ENCODE data around the gene NFIB. TPM values are rescaled to one million over a fixed set of nuclear protein-coding genes. Genes with fewer than 3 reads are reported as not detected.

NFIB gene
- total and polyA plus RNA-seq, 2 experiments from 2014 or later, result 15.2 to 27.3 TPM

- Histone ChIP-seq H3K4me1 (ENCODE audit: insufficient read depth) (peaks cover 8% of the 10 kb centered on the region), H3K9me2 (replicated peaks; ENCODE audit: insufficient read depth) (no peaks in the 10 kb centered on the region), H3K4me3 (no peak overlapping the region), H3K4me2 (no peak overlapping the region), H3K36me3 (replicated peaks; ENCODE audit: insufficient read depth, low read depth) (no peaks in the 10 kb centered on the region), H3K27ac (no peak overlapping the region), H2AFZ (no peak overlapping the region), H3K79me2 (peaks cover 81% of the 10 kb centered on the region), H3K27me3 (no peaks in the 10 kb centered on the region), H3K9me3 (ENCODE audit: low read depth) (no peaks in the 10 kb centered on the region), H4K20me1 (ENCODE audit: insufficient read depth, poor library complexity, severe bottlenecking) (peaks cover 13% of the 10 kb centered on the region)
- DNase-seq (ENCODE audit: low spot score), result no peak
- 97% methylated on average over 1 of the region's 1 CpG for WGBS (ENCODE audit: low lambda C conversion rate, missing lambda C conversion rate)
- no peak for TF ChIP-seq EZH2 (IDR thresholded peaks at IDR 0.05; ENCODE audit: borderline replicate concordance)
- no peak for TF ChIP-seq EZH2phosphoT487 (IDR thresholded peaks at IDR 0.05; ENCODE audit: low read depth, severe bottlenecking, unreplicated experiment)
- TF ChIP-seq, protein P1, sequence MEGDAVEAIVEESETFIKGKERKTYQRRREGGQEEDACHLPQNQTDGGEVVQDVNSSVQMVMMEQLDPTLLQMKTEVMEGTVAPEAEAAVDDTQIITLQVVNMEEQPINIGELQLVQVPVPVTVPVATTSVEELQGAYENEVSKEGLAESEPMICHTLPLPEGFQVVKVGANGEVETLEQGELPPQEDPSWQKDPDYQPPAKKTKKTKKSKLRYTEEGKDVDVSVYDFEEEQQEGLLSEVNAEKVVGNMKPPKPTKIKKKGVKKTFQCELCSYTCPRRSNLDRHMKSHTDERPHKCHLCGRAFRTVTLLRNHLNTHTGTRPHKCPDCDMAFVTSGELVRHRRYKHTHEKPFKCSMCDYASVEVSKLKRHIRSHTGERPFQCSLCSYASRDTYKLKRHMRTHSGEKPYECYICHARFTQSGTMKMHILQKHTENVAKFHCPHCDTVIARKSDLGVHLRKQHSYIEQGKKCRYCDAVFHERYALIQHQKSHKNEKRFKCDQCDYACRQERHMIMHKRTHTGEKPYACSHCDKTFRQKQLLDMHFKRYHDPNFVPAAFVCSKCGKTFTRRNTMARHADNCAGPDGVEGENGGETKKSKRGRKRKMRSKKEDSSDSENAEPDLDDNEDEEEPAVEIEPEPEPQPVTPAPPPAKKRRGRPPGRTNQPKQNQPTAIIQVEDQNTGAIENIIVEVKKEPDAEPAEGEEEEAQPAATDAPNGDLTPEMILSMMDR (IDR thresholded peaks at IDR 0.05; ENCODE audit: poor library complexity), result no peak
Measured at GRCh38 chr9:14191512-14191911, 122.4 kb downstream of the NFIB start.

DNA sequence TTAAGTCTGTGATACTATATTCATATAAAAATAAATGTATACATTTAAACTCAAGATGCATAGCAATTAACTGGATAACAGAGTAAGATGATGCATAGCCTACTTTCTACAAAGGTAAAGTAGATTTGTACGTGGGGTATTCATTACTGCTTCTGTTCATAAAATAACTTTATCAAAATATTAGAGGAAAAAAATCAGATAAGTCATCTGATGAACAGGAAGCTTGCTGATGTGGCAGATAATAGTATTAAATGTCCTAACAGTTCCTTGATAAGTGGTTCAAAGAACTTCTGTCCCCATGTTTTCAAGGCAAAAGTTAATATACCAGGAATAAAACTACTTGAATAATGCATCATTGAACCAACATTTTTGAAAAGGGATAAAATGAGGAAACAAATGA lies 123.7 kb downstream of the NFIB start:
- Histone ChIP-seq H3K27ac (no peak overlapping the region), H3K9me3 (ENCODE audit: low read depth) (no peaks in the 10 kb centered on the region), H3K9me2 (replicated peaks; ENCODE audit: insufficient read depth) (no peaks in the 10 kb centered on the region), H3K4me3 (no peak overlapping the region), H3K4me2 (no peak overlapping the region), H3K27me3 (no peaks in the 10 kb centered on the region), H3K36me3 (replicated peaks; ENCODE audit: insufficient read depth, low read depth) (no peaks in the 10 kb centered on the region), H2AFZ (no peak overlapping the region), H3K79me2 (peaks cover 84% of the 10 kb centered on the region), H4K20me1 (ENCODE audit: insufficient read depth, poor library complexity, severe bottlenecking) (peaks cover 11% of the 10 kb centered on the region), H3K4me1 (ENCODE audit: insufficient read depth) (peaks cover 8% of the 10 kb centered on the region)
- TF ChIP-seq, protein P1 (IDR thresholded peaks at IDR 0.05; ENCODE audit: poor library complexity), result no peak
- no peak for TF ChIP-seq EZH2 (IDR thresholded peaks at IDR 0.05; ENCODE audit: borderline replicate concordance)
- WGBS (ENCODE audit: low lambda C conversion rate, missing lambda C conversion rate), result 58% methylated on average over 1 of the region's 1 CpG
- DNase-seq (ENCODE audit: low spot score), result no peak

DNA sequence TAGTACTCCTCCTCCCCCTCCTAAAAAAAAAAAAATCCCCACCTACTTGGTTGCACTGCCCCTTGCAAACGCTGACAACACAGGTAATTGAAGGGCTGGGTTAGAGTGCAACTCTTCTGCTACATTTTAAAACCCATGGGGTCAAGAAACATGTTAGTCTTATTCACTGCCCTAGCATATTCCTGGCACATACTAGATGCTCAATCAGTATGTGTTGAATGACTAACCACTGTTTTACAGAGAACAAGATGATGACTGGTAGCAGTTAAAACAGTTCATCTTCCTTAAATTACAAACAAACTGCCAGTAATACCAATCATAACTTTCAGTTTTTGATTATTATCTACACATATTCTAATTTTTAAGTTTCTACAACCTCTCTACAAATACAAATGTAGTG lies 124.4 kb downstream of the NFIB start:
- Histone ChIP-seq H3K4me2 (no peak overlapping the region), H2AFZ (no peak overlapping the region), H3K36me3 (replicated peaks; ENCODE audit: insufficient read depth, low read depth) (no peaks in the 10 kb centered on the region), H3K79me2 (peaks cover 84% of the 10 kb centered on the region), H3K27me3 (no peaks in the 10 kb centered on the region), H4K20me1 (ENCODE audit: insufficient read depth, poor library complexity, severe bottlenecking) (peaks cover 11% of the 10 kb centered on the region), H3K27ac (no peak overlapping the region), H3K9me2 (replicated peaks; ENCODE audit: insufficient read depth) (no peaks in the 10 kb centered on the region), H3K4me1 (ENCODE audit: insufficient read depth) (peaks cover 8% of the 10 kb centered on the region), H3K4me3 (no peak overlapping the region), H3K9me3 (ENCODE audit: low read depth) (no peaks in the 10 kb centered on the region)
- no peak for DNase-seq (ENCODE audit: low spot score)
- TF ChIP-seq, protein P1 (IDR thresholded peaks at IDR 0.05; ENCODE audit: poor library complexity), result no peak
- TF ChIP-seq EZH2phosphoT487 (IDR thresholded peaks at IDR 0.05; ENCODE audit: low read depth, severe bottlenecking, unreplicated experiment) (no peak), EZH2 (IDR thresholded peaks at IDR 0.05; ENCODE audit: borderline replicate concordance) (no peak)
- WGBS (ENCODE audit: low lambda C conversion rate, missing lambda C conversion rate), result 50% methylated on average over 1 of the region's 1 CpG

GRCh38 chr9:14189146-14189545 lies 124.8 kb downstream of the NFIB start:
- Histone ChIP-seq H2AFZ (no peak overlapping the region), H3K27ac (no peak overlapping the region), H3K4me1 (ENCODE audit: insufficient read depth) (peaks cover 8% of the 10 kb centered on the region), H3K36me3 (replicated peaks; ENCODE audit: insufficient read depth, low read depth) (no peaks in the 10 kb centered on the region), H3K9me2 (replicated peaks; ENCODE audit: insufficient read depth) (no peaks in the 10 kb centered on the region), H3K9me3 (ENCODE audit: low read depth) (no peaks in the 10 kb centered on the region), H3K27me3 (no peaks in the 10 kb centered on the region), H4K20me1 (ENCODE audit: insufficient read depth, poor library complexity, severe bottlenecking) (peaks cover 11% of the 10 kb centered on the region), H3K79me2 (peaks cover 80% of the 10 kb centered on the region), H3K4me2 (no peak overlapping the region), H3K4me3 (no peak overlapping the region)
- DNase-seq (ENCODE audit: low spot score), result no peak
- 82% methylated on average over 4 of the region's 4 CpGs for WGBS (ENCODE audit: low lambda C conversion rate, missing lambda C conversion rate)
- TF ChIP-seq, protein P1 (IDR thresholded peaks at IDR 0.05; ENCODE audit: poor library complexity), result no peak
- TF ChIP-seq EZH2 (IDR thresholded peaks at IDR 0.05; ENCODE audit: borderline replicate concordance) (no peak), EZH2phosphoT487 (IDR thresholded peaks at IDR 0.05; ENCODE audit: low read depth, severe bottlenecking, unreplicated experiment) (no peak)

All from hepatocyte (in vitro differentiated cells).